ENCODE measurements around the gene SACM1L.
"Not testable (repeated sequence)": the region's sequence is repeated elsewhere in the genome, so short reads cannot be mapped to it uniquely, and the experiment has no call there.

The SACM1L gene

DNA sequence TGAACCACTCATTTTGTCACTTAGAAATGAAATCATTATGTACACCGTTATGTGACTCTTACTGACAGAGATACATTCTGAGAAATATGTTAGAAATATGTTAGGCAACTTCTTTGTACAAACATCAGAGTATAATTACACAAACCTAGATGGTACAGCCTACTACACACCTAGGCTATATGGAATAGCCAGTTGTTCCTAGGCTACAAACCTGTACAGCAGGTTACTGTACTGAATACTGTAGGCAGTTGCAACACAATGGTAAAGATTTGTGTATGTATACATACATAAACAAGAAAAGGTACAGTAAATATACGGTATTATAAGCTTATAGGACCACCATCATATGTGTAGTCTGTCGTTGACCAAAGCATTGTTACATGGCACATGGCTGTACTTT lies 3.7 kb downstream of the SACM1L start:
- DNase-seq (ENCODE audit: low read depth), result no peak

DNA sequence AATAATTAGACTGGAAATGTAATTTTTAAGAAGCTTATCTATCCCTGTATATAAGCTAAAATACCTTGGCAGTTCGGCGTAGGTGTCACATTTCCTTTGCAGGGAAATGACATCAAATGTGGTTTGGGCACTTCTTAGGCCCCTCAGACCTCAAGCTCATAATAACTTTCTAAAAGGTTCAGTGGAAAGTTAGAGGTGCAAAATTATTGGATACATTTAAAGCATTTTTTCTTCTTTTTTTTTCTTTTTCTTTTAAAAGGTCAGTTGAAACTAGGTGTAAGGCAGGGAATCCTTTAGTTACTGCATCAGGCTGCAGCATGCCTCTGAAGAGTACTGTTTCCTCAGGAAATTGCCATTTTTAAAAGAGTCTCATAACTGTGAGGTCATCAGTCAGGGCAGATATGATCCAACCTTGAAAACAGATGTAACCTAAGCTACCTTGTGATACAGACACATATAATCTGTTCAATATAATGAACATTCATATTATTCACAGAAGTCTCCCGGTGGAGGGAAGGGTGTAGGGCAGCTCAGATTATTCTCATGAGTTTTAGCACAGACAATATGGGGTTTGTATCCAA lies 4.8 kb downstream of the SACM1L start:
- no peak for DNase-seq (ENCODE audit: low read depth)

DNA sequence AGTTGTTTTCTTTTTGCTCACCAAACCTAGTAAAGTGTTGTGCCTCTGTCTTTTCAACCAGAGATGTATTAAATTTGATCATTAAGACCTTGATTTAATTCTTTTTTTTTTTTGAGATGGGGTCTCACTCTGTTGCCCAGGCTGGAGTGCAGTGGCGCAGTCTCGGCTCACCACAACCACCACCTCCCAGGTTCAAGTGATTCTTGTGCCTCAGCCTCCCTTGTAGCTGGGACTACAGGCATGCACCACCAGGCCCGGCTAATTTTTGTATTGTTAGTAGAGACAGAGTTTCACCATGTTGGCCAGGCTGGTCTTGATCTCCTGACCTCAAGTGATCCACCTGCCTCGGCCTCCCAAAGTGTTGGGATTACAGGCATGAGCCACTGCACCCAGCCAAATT lies 6.0 kb downstream of the SACM1L start:
- not testable (repeated sequence) for DNase-seq (ENCODE audit: low read depth)

DNA sequence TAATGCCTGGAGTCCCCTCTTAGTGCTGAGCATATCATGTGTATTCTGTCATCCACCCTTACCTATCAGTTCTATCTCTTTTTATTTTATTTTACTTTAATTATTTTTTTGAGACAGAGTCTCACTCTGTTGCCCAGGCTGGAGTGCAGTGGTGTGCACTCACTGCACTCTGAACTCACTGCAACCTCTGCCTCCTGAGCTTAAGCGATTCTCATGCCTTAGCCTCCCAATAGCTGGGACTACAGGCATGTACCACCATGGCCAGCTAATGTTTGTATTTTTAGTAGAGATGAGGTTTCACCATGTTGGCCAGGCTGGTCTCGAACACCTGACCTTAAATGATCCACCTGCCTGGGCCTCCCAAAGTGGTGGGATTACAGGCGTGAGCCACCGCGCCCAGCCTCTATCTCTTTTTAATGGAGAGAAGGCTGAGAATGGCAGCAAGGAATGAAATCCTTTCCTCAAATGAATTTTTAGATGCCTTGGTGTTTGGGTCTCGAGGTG lies 11.4 kb downstream of the SACM1L start:
- DNase-seq (ENCODE audit: low read depth), result no peak

DNA sequence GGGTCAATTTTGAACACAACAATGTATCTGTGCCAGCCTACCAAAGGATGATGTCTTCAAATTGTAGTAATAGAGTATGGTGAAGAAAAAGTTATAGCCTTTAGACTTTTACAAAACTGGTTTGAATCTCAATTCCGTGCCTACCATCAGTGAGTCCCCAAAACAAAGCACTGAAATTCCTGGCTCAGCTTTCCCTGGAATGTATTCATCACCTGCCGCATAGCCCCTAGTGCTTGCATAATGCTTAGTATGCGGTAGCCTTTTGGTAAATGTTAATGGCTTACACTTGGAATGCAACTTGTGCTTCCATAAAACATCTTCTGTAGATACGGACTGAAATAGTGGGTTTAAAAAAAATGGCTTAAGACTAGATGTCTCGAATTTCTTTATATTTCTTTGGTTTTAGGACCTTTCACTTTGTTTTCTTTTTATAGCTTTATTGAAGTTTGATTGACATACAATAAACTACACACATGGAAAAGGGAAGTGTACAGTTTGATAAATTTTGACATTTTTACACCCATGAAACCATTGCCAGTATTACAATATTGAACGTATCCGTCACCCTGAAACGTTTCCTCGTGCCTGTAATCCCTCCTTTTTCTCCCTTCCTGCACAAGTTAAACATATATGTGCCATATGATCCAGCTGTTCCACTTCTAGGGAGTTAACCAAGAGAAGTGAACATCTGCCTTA lies 12.1 kb downstream of the SACM1L start:
- DNase-seq (ENCODE audit: low read depth), result no peak

DNA sequence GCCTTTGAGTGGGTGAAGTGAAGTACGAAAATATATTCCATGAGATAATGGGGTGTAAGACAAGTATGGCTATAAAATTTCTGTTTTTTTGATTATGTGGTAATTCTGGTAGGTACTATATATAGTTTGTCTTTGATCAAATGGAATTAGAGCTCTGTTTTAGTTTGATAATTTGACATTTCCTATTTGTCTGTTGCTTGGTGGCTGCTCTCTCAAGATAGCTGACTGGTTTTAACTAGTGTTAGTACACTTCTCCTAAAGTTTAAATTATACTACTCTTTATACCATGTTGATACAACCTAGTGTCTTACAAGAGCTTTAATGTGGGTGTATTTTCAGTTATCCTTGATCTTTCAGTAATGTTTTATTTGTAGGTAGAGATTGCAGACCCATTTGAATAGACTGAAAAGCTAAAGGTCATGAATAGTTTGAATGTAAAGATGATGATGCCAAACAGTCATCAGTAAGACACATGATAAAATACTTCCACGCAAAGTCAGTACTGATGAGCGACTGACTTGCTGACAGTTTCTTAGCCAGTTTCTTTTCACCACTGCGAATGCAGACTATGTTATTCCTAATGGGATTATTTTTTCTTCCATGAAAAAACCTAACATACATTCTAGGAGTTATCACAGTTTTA lies 15.2 kb downstream of the SACM1L start:
- DNase-seq (ENCODE audit: low read depth), result no peak

DNA sequence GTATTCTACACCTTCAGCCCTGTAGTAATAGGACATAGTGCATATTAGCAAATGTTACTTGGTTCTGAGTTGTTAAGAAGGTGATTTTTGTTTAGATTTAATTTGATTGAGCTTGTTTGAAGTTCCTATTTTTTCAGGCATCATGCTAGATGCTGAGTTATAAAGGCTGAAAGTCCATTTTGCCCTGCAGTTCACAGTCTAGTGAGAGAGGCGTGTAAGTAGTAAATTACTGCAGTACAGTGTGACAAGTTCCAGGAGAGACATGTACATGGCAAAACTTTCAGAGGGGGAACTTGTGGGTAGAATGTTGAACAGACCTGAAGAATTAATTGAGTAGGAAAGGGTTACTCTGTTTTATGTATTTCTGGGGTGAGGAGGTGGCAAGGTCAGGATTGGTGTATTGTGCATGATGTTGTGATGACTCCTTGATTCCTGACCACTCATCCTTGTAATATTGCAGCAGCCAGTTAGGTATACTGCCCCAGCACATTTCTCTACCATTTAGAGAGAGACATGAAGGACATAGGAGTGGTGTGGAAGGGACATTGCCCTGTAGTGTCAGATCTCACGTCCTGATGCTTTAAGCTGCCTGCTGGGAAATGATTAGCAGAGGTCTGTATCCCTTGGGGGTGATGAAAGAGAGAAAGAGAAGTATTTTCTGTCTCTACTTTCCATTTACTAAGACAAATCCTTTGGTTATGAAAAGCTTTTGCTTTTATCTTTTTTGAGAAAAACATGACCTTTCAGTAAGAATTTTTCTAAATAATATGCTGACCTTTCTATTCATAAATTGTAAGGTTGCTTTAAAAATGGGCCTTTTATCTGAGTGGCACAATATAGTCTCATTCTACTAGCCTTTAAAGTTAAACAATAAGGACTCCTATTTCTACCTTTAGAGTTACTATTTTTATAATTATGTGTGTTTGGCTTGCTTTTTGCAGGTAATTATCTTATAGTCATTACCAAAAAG lies 16.9 kb downstream of the SACM1L start:
- DNase-seq (ENCODE audit: low read depth), result no peak

DNA sequence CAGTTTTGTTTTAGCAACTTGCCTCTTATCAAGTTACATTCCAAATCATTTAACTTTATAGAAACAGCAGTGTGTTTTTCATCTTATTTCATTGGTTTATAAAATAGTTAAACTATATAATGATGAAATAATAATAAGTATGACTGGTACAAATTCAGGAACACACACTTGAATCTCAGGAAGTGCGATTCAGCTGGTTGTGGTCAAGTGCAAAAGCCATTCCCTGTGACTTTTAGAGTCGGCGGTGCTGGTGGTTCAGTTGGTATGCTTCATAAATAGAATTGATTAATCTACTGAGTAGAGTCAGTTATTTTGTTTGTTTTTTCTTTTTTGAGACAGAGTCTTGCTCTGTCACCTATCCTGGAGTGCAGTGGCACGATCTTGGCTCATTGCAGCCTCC lies 22.7 kb downstream of the SACM1L start:
- no peak for DNase-seq (ENCODE audit: low read depth)

DNA sequence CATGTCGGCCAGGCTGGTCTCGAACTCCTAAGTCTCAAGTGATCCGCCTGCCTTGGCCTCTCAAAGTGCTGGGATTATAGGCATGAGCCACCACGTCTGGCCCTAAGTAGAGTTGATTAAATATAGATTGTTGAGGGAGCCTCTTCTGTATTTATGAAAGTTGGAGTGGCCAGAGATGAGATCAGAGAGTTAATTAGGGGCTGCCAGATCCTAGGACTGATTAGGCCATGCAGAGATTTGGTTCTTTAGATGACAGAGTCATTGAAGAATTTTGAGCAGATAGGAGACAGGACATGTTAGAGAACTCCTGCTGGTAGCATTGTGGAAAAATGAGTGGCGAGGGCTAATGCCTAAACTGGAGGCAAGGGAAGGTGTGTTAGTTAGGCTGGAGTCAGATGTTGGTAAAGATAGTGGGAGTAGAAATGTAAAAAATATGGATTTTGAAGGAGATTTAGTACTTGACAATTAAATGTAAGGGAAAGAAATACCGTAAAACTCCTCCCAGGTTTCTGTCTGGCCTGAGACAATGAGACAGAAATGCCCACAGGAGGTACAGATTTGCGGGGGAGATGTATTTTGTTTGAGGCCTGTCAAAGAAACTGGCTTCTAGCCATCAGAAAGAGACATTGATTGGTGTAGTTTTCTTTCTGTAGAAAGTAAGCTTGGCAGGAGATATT lies 23.4 kb downstream of the SACM1L start:
- no peak for DNase-seq (ENCODE audit: low read depth)

DNA sequence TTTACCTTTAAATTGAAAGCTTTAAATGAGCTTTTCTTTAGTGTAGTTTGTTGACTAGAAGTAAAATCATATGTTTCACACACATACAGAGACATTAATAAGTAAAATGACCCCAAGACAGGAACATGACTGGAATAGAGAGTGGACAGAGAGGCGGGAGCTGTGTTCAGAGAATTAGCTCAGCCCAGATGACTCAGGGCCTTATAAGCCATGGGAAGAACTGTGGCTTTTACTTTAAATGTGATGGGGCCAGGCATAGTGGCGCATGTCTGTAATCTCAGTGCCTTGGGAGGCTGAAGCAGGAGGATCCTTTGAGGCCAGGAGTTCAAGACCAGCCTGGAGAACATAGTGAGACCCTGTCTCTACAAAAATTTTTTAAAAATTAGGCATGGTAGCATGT lies 26.7 kb downstream of the SACM1L start:
- no peak for DNase-seq (ENCODE audit: low read depth)

DNA sequence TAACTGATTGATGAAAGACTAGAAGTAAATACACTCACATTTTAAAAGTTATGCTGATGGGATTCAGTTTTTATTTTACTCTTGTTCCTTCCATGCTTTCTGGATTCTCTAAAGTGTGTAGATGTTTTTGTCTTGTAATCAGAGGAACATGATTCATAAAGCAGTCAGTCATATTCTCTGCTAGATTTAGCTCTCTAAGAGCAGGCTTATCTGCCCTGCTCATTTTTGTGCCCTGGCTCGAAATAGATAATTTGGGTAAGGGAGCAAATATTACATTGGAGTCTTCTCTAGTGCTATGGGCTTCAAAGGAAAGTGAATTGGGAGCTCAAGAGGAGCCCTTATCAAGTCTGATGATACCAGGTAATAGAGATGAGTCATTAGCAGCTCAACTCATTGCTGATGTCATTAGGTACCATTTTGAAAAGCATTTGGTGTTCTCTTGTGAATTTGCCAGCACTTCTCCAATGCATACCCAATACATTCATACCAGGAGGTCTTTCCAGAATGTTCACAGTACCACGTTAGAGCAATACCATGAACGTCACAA lies 27.7 kb downstream of the SACM1L start:
- DNase-seq (ENCODE audit: low read depth), result no peak

DNA sequence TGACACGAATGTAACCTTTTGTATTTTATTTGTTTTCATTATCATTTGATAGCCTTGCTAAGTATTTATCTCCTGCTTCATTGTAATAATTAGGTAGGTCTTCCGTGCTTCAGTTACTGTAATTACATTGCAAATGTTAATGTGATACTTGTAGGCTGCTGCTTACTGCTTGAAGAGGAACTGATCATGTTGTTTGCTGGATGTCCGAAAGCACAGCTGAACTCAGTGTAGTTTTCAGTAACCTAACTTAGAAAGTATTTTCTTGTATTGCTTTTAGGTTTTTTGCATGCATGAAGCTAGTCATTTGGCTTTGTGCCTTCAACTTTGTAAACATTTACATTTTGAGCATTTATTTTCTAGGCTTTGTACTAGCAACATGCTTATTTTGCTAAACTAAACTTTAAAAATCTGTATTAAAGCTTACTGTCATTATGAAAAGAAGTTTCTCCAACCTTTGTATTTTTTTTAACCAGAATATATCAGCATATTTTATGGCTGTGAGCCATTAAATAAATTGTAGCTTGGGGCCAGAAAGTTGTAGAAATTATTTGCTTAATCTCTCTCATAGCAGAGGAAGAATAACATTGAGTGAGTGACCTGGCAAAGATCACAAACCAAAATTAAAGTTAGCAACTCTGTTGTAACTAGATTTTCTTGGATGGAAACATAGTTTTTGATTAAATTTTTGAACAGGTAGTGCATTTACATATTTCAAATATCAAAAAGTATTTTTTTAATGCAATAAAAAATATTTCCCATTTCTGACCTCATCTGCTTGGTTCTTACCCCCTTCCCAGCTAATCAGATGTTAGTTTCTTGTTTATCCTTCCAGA lies 30.7 kb downstream of the SACM1L start:
- DNase-seq (ENCODE audit: low read depth), result no peak

DNA sequence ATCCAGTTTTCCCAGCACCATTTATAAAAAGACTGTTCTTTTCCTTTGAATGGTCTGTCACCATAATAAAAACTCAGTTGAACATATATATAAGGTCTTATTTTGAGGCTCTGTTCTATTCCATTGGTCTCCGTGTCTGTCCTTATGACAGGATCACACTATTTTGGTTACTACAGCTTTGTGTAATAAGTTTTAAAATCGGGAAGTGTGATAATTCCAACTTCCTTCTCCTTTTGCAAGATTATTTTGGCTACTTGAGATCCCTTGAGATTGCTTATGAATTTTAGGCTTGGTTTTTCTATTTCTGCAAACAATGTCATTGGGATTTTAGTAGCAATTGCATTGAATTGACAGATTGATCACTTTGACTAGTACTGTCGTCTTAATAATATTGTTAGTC lies 35.7 kb downstream of the SACM1L start:
- no peak for DNase-seq (ENCODE audit: low read depth)

DNA sequence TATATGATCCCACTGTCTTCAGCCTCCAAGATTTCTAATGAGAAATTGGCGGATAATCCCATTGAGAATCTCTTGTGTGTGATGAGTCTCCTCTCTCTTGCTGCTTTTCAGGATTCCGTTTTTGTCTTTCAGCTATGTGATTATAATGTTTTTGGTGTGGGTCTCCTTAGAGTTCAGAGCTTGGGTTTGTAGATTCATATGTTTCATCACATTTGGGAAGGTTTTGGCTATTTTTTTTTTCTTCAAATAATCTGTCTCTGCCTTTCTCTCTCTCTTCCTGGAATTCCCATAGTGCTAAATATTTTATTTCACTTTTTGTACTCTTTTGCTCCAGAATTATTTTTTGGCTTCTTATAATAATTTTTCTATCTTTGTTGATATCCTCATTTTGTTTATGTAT lies 40.4 kb downstream of the SACM1L start:
- no peak for DNase-seq (ENCODE audit: low read depth)

DNA sequence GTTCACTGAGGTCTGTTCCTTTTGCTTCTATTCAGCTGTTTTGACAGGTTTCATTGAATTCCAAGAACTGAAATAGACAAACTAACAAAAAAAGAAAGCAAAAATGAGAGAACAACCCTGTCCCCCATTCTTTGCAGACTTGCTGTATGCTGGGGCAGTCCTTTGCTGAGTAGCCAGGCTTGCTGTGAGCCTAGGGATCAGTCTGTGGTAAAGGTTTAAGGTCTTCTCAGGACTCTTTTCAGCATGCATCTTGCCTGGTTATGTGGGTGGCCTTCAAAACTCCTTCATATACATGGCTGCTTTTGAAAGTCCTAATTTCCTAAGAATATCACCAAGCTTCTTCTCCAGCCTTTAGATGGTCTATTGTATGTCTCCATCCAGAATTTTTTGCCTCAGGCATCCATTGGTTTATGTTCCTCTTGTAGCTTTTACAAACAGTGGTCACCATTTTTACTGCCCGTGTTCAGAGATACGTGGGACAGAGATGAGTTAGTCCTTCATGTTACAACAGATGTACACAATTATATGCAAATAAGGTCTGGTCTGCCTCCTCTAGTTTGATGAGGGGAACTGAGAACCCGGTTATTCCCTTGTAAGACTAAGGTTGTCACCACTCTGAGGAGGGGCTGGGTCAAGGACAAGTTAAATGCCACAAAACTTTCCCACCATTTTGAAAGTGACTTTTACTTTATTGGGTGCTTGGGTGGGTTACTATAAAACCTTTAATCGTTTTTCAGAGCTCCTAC lies 41.4 kb downstream of the SACM1L start:
- DNase-seq (ENCODE audit: low read depth), result no peak

DNA sequence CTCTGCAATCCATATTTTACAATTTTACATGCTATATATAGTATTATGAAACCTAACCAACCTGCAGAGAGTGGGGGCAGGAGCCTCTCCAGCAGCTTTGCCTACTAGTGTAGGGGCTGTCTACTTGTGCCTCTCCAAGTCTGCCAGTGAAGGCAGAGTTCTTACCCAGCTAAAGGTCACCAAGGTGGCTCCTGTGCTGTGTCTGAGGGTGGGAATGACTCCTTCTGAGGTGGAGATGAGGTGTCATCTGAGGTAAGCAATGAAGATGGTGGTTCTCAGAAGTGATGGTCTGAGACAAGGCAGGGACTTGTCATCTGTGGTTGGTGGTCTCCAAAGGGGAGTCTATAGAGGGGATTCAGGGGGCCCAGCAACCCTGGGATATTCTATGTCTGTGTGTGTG lies 47.5 kb downstream of the SACM1L start:
- DNase-seq (ENCODE audit: low read depth), result no peak

DNA sequence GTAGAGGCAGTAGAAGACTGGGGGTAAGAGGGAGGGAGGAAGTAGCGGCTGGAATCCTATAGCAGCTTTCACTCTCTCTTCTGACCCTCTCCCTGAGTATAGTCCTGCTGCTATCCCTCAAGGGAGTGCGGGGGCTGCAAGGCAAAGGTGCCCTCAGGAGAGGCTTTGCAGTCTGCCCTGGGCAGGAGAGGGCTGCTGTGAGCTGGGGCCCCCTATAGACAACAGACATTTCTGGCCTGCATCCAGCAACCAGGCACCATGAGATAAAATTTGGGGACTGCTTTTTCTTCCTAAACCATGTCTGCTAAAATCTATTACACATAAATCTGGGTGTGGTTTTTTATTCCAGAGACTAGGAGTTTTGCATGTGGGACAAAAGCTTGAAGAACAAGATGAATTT lies 48.0 kb downstream of the SACM1L start:
- no peak for DNase-seq (ENCODE audit: low read depth)

DNA sequence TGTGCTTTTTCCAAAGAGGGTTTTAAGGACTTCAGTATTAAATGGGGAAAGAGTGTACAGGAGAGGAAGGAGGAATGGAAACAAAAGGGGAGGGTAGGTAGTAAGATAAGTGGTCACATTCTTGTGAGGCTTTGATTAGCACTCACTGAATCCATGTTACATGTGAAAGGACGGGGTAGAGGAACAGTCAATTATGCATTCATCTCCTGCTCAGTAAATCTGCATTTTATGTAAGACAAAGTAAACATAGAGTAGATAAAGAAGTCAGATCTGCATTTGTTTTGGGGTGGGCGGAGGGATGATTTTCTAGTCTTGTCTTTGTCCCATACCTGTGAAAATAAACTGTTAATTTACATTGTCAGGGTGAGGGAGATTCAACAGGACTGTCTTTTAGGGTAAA lies 50.8 kb downstream of the SACM1L start:
- DNase-seq (ENCODE audit: low read depth), result no peak

DNA sequence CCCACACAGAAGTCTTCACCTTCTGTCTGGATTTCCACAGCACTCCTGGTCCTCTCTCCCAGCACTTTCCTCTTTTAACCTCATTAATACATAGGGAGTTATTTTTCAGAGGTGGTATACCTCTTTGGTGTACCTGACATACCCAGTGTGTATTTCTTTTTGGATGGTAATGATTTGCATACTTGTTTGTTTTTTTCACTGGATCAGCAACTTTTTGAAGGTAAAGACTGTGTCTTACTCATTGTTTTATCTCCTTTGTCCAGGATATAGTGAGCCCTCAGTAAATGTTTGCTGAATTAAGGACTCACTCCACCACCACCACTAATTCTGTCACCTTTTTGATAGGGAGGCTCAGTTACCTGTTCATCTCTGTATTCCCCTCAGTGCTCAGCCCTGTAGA lies 52.1 kb downstream of the SACM1L start:
- no peak for DNase-seq (ENCODE audit: low read depth)
